Activated CD8-positive, alpha-beta memory T cell treated with anti-CD3 and anti-CD28 coated beads for 4 hours (primary cell): Measurements from ENCODE around the gene CDK18.

Experiments used
- DNase-seq, 2 donors: peaks; one replicate each; pipeline ENCODE4 v3.0.0-alpha.2; 2020; ENCODE audit warnings: low read depth in 2 of 2

The CDK18 gene

DNA sequence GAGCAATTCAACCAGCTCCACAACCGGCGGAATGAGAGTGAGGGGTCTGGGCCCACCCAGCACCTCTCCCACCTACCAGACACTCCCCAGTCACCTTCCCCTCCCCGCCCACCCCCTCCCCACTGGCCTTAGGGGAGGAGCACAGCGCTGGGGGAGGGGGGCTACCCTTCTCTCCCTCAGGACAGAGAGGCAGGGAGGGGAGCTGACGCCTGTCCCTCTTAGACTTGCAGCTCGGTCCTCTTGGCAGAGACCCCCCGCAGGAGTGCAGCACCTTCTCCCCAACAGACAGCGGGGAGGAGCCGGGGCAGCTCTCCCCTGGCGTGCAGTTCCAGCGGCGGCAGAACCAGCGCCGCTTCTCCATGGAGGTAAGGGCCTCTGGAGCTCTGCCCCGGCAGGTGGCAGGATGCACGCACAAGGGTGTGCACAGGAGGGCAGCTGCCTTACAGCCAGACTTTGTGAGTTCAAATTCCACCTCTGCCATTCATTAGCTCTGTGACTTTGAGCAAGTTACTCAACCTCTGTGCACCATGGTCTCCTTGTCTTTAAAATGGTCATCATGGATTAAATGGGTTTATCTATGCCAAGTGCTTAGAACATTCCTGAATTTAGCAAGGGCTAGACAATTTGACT, 18.9 kb downstream of the CDK18 start:
- no peak for DNase-seq

DNA sequence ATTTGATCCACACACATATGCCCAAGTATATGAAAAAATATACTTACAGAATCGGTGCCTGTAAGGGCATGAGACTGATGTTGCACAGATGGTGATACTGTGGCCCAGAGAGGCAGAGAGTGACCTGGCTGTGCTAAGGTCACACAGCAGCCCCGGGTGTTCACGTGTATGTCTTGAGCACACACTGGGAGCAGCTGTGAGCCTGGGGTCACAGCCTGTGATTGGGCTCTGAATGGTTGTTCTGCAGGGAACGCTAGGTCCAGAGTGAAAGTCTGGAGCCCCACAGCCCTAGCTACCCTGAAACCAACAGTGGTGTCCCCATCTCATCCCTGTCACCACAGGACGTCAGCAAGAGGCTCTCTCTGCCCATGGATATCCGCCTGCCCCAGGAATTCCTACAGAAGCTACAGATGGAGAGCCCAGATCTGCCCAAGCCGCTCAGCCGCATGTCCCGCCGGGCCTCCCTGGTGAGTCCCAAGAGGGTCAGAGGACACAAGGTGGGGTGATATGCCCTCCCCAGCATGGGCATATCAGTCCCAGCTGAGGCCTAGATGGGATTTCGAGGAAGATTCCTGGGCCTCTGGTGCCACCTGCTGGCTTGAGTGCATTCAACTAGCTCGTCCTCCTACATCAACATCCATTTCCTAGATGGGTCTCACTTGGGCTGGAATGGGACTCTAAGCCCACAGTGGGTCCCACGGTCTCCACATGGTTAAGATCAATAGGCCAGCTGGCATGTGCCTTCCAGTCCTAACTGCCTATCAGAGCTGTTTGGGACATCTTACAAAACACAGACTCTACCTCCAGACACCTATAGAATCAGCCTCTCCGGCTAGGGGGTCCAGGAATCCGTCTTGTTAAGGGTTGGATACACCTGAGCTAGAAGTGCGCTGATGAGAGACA, 19.7 kb downstream of the CDK18 start:
- DNase-seq = peak in 1 of 2 donors; percentile 50

DNA sequence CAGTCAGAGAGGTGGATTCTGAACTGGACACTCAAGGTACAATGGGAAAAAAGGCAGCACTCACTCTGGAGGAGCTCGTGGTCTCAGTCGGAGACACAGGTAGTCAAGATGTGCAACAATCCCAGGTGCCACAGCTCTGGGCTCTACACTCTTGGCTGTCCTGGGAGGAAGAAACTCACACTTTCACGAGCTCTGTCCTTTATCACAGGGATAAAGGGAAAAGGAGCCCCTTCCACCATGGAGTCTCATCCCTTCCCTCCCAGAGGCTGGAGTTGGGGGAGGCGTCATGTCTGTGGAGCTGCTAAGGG, 20.3 kb downstream of the CDK18 start:
- no peak for DNase-seq

DNA sequence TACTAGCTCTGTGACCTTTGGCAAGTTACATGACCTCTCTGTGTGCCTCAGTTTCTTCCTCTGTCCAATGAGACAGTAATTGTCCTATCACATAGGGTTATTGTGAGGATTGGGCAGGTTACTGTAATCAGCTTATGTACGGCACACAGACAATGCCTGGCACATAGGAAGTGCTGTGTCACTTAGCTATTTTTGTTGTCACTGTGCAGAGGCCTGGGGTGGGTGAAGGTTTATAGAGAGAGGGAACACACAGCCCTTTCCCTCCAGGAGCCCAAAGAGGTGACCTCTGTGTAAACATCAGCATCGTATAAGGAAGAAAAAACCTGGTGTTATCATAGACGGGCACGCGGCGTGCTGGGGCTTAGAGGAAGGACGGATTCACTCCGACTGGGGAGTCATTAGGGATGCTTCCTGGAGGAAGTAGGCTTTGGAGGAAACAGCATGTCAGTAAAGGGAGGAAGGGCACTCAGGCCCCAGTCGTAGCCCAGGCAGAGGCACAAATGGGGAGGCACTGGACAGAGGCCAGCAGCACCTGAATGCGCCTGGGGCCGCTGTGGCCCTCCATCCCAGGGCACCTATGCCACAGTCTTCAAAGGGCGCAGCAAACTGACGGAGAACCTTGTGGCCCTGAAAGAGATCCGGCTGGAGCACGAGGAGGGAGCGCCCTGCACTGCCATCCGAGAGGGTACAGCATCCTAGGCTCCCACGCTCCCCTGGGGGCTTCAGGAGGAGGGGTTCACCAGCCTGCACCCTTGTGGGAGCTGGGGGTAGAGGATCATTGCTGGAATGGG, 21.2 kb downstream of the CDK18 start:
- no peak for DNase-seq

DNA sequence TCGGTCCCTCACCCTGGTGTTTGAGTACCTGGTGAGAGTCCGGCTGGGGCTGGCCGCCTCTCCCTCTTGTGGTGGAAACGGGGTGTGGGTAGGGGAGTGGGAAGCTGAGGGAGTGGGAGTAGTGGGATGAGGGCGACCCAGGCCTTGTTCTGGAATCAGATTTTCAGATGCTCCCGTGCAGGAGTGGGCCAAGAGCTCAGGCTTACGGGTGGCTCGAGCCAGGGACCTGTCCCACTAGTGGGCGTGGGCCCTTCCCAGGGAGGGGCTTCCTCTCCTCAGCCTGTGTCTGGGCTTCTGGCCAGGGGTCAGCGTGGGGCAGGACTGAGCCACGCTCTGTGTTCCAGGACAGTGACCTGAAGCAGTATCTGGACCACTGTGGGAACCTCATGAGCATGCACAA, 22.0 kb downstream of the CDK18 start:
- no peak for DNase-seq

DNA sequence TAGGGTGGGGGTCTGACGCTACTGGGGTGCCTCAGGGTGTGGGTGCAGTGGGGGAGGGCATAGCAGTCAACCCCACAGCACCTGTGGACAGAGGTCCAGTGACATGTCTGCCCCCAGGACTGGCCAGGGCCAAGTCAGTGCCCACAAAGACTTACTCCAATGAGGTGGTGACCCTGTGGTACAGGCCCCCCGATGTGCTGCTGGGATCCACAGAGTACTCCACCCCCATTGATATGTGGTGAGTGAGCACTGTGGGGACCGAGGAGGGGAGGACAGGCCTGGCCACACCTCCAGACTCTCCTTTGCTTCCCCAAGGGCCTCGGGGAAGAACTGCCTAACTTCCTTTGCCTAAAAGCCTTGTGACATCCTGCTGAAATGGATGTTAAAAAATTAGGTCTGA, 23.5 kb downstream of the CDK18 start:
- no peak for DNase-seq

DNA sequence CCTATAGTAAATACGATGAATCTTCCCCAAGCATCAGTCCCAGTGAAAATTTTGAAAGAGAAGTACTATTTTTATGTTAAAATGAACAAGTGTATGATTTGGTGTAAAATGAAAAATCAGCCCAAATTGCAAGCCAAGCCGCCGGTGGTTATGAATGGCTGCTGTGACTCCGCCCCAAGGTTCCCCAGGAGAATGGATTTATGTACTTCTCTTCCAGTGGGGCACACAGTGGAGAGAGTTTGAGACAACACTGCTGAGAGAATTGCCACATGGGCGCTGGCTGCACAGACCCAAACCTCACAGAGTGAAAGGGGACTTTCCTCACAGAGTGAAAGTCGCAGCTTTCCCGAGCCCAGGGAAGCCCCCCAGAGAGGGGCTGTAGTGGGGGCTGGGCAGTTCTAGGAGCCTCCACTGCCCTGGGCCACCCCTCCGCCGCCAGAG, 24.0 kb downstream of the CDK18 start:
- no peak for DNase-seq

DNA sequence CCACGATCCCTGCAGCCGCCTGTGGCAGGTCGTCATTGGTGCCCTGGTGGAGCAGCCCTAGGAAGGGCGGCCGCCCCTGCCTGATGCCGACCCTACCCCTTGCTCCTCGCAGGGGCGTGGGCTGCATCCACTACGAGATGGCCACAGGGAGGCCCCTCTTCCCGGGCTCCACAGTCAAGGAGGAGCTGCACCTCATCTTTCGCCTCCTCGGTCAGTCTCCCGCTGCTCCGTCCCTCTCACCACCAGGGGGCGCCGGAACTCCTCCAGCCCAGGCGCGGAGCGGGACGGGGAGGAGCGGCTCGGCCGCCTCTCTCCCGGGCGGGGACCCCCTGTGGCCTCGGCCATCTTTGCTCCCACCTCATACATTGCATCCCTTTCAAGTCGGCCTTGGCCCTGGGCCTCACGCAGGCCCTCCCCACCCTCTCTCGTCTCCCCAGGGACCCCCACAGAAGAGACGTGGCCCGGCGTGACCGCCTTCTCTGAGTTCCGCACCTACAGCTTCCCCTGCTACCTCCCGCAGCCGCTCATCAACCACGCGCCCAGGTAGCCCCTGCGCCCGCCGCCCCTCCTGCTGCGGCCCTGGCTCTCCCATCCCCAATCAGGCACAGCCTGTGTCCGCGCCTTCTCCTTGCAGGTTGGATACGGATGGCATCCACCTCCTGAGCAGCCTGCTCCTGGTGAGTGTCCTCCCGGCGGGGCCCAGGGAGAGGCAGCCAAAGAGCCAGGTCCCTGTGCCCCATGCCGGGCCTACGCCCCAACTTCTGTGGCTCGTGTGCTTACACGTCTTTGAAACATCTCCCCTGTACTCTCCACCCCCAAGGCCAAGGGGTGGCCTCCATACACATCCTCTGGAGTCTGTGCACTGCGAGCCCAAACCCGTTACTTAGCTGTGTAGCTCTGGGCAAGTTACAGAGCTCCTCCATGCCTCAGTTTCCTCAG, 24.7 kb downstream of the CDK18 start:
- DNase-seq = peak; percentile 59 to 72

DNA sequence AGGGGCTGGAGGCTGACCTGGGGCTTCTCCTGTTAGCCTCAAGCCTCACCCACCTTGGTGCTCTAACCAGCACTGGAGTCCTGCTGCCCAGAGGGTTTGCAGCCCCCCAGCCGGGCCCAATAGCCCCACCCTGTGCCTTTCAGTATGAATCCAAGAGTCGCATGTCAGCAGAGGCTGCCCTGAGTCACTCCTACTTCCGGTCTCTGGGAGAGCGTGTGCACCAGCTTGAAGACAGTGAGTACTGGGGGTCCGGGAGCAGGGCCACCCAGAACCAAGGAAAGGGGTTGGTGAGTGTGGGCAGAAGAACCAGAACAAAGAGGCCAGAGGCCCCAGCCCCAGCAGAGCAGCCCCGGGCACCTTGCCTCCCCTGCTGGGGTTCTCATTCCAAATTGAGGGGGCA, 25.6 kb downstream of the CDK18 start:
- DNase-seq = no peak

DNA sequence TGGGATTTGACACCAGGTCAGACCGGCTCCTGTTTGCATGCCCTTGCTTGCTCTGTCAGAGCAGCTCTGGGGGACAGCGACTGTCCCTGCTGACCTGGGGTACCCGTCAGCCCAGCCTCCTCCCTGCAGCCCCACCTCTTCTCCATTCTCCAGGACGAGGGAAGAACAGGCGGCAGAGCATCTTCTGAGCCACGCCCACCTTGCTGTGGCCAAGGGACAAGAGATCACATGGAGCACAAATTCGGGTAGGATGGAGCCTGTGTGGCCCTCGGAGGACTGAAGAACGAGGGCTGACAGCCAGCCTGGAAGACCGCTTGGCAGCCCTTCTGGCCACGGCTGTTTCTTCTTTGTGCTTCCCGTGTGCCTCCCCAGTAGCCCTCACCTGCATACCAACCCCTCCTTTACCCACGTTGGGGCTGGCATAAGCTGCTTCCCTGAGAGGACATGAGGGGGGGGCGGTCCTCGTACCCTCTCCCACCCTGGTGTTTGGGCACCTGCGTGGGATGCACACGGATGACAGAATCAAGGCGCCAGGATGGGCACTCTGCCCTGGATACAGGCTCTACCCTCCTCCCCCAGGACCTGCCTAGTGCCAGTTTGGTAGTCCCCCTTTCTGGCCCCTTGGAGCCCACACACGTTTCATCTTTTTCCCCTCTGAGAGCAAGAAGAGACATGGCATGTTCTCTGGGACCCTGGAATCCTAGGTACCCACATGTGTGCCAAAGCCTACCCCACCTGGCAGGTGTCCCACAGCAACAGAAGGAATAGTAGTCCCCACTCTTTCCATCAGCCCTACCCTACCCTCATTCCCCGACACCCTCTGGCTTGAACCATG, 26.9 kb downstream of the CDK18 start:
- no peak for DNase-seq

DNA sequence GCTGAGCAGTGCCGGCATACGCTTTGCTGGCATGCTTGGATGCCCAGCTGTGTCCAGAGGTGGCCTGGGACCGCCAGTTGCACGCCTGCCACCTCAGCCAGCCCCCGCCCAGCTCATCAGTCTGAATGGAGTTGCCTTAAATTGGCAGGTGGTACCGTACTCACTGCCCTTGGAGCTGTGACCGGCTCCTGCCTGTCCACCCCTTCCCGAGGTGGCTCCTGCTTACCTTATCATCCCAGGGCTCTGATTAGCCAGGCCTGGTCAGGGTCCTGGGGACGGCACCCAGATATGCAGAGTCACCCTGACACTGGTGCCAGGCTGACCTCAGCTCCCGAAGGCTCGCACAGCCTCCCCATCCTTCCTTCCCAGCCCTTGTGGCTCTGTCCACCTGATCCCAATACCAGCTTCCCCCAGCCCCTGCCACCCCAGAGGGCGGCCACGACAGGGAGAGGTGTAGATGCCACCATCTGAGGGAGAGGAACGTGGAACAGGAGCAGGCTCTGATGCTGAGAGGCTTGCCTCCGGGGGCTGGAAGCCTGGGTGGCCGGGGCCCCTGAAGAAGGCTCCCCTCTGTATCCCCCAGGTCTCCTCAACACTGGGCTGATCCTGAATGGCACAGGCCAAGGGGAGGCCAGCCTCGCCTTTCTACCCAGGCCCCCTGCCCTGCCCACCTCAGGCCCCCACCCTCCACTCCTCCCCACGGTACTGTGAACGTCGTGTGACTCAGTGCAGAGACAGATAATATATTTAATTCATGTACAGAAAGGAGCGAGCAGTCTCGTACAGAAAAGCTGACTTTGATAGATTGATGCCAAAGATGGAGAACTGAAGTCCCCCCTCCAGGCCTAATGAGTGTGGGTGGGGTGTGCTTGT, 27.8 kb downstream of the CDK18 start:
- no peak for DNase-seq

DNA sequence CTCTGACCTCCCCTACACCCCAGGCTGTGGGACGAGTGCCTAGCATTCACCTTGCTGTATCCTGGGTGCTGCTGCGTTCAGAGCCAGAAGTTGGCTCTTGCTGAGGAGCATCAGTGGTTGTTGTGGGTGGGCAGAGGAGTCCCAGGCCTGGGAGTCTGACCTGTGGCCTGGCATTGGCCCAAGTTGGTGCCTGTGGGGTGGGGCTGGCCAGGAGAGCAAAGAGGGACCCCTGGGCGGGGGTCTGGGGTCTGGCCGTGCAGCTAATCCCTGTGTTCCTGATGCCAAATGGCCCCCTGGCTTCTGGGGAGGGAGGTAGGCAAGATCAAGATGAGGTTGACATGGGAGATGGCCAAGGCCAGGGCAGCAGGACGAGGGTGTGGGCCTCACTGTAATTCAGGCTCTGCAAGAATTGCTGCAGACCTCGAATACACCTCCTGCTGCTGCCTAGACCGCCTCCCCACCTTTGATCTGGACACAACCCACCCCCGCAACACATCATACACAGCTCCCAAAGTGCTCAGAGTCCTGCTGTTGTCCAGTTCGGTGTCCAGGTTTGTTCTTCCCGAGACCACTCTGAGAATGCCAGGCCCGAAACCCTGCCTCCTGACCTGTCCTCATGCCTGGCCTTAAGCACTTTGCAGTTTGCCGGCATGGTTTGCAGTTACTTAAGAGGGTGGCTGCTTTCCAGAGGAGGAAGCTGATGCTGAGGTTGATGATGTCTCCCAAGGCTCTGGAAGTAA, 28.7 kb downstream of the CDK18 start:
- DNase-seq = no peak

DNA sequence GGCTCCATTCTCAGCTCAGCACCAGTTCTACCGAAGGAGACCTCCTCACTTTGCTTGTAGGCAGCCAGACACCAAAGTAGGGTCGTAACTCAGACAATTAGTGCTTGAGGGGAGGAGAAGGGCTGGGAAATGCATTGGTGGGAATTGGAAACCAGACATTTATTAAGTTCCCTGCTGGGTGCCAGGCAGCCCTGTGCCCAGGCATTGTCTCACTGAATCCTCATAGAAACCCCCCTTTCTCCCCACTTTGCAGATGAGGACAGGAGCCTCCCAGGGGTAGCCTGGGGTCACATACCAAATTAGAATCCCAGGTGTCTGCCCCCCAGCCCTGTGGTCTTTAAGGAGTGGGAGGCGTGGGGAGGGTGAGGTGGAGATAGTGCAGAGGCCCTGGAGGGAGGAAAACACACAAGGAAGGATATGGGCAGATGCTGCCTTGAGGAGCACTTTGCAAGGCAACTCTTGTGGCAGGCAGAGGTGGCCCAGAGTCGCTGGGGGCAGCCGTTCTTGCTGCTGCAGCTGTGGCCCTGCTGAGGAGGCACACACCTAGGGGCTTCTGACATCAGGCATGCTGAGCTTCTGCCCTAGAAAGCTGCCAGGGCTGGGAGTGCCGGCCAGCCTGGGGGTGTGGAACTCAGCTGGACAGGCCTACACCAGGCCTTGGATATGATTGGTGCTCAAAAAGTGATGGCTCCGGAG, 29.4 kb downstream of the CDK18 start:
- no peak for DNase-seq

DNA sequence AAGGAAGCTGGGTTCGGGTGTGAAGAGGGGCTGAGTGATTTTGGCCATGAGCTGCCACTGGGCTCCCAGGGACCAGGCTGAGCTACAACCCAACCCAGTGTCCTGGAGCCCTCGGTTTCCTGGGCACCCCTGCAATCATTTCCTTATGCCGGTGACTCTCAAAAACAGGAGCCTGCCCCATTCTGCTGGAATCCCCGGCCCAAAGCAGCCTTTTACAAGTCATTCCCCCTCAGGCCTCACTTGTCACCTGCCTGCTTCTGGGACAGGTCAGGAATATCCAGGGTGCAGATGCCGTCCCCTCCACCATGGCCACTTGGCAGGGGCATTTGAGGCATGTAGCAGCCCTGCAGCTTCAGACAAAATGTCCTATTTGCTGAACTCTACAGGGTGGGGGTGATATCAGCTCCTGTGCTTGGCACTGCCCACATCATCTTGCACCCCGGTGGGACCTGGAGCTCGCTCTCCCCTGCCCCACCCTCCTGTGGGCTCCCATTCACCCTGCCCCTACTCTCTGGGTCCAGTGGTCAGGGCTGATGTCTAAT, 30.0 kb downstream of the CDK18 start:
- no peak for DNase-seq

DNA sequence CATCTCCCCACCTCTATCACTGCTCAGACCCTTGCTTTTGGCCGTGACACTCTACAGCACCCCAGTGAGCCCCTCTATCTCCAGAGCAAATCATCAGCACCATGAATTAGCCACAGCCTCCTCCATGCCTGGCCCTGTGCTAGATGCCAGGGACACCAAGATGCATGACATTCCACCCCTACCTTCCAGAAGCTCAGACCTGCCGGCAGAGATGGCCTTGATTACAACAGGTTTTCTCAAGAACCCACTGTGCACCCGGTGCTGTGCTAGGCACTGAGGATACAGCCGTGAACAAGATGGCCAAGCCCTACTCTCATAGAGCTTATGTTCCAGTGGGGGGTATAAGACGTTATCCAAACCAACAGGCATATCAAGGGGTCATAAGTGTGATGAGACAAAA, 30.6 kb downstream of the CDK18 start:
- no peak for DNase-seq

DNA sequence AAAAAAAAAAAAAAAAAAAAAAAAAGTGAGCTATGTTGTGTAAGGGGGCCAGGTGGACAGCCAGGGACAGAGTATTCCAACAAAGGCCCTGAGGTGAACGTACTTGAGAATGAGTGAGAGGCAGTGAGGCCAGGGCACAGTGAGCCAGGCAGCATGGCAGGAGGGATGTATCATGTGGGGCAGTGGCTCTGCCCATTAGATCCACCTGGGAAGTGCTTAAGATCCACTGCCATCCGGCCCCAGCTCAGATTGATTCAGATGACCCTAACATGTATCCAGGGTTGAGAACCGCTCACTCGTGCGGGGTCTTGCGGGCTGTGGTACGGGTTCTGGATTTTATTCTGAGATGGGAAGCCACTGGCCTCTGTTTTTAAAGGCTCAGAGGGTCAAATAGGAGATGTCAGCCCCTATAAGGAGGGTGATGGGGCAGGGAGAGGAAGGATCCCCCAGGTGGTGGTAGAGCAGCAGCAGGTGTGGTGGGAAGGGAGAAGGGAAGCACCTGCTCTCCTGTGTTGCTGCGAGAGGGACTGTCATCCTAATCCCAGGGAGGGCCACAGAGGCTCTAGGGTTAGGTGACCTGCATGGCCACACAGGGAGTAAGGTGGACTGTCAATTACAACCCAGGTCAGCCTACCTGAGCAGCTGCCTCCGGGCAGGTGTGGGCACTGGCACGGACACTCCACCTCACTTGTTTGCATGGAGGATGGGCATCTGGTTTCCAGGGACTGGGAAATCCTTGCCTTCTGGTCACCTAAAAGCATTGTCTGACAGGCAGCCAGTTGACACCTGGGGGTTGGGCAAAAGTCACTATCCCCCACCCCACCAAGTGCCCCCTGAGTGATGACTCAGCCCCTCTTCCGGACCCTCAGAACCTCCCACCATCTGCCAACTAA, 31.6 kb downstream of the CDK18 start:
- DNase-seq = no peak

DNA sequence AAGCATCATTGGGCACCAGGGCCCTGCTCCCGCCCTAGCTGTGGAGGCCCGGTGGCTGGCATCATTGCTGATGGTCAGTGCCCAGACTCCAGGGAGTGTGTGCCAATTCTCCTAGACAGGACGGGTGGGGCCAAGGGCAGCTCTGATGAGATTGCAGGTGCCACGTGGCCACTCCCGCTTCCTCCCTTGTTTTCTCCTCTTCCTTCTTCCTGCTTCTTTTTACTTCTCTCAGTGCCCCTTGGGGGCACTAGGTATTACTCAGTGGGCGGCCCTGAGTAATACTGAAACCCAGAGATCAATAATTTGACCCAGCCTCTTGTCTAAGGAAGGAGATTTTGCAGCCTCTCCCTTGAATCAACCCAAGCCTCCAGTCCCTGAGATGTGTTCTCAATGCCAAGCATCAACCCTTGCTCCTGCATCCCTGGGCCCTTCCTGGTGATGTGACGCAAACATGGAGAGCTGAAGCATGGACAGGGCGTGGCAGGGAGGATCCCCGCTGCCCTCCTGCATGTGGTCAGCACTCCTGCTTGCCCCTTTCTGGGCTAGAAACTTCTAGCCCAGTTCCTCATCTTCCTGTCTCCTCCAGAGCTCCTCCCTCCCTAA, 32.4 kb downstream of the CDK18 start:
- no peak for DNase-seq
